Measurements from ENCODE around the gene SEC31B.

The SEC31B gene

DNA sequence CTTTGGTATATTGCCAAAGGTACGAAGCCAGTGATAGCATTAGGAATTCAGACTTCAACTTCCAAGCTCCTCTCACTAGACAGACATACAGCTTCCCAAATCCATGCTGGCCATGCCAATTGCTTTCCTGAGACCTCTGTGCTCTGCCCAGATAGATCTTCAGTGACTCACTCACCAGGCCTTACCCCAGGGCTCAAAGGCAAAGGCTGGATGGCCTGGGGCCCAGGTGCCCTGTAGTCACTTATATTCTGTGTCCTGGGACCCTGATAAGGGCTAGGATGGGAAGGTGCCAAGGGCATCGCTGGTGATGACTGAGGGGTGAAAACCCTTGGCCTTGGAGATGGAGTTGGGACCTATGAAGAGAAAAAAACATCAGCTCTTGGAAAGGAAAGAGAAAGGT lies 29.1 kb downstream of the SEC31B start:
- DNase-seq, result no peak

DNA sequence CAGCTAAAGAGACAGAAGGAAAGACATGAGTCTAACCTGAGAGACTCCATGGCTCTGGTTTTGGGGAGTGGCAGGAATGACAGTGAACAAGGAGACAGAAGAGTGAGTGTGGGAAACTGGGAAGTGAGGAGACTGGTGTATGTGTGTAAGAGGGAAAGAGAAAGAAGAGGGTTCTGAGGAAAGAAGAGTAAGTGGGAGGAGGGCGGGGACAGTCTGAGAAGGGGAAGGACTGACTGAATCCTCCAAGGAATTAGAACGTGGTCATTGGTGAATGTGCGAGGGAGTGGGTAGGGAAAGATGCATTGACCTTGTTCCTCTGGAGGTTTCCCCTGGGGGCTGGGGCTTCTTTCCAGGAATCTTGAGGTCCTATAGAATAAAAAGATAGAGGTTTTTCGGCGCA lies 30.3 kb downstream of the SEC31B start:
- DNase-seq, result no peak

DNA sequence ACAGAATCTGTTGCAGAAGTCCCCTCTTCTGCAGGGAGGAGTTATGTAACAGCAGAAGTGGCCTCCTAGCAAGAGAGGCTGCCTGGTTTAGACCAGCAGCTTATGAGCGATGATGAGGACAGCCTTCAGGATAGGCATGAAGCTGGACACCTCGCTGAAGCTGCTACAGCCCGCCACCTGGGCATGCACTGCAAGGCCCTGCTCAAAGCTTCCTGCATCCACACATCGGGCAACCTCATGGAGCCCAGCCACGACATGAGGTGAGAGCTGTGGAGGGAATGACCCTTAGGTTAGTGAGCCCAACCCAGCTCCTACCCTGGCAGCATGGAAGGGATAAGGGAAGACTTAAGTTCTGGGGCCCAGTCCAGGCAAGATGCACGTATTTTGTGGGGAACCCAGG lies 32.1 kb downstream of the SEC31B start:
- no peak for DNase-seq

GRCh38 chr10:100485801-100486495 lies 33.7 kb downstream of the SEC31B start:
- DNase-seq, result no peak

DNA sequence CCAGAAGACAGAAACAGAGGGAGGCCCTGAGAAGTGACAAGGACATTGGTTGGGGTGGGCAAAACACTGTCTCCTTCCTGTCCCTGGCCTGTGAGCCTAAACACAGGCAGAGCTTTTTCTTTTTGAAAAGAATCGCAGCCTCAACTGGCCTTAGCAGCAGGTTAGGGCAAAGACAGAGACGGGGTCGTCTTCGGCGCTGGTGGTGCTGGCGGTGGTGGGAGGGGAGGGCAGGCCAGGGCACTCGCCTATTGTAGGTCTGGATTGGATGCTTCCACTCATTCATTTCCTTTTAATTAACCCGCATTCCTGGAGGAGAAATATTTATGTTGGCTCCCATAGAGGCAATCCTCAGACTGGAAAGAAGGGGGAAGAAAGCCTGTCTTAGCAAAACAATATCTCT lies 34.3 kb downstream of the SEC31B start:
- DNase-seq, result no peak

DNA sequence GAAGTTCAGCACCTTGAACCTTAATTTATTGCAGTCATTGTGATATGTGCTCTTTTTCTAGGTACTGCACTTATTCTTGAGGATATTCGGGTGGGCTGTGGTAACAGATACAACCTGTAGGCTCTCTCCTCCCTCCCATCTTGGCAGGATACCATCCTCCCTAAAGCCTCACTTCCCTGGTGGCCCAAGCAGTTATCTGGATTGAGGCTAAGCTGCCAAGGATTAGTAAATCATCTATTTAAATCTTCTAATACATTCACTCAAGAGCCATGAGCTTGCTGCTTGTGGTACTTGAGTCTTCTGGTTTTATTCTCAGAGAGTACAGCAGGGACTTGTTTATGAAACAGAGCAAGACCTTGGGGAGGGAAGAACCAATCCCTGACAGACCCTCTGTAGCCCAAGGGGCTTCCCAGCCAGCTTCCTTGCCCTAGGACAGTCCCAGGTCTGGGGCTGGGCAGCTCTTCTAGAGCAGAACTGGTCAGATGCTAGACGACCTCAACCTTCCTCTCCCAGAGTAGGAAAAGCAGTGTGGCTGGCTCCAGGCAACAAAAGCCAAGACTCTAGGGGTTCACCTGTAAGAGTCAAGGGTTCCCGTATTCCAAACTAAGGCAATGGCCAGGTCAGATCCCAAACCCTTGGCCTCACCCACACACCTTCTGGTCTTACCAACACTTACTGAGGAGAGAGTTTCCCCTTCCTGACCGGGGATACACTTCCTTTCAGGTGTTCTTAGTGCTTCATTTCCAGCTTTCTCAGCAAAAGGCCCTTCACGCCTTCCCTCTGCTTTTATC lies 35.6 kb downstream of the SEC31B start:
- no peak for DNase-seq

GRCh38 chr10:100482834-100483185 lies 36.9 kb downstream of the SEC31B start:
- DNase-seq, result no peak

DNA sequence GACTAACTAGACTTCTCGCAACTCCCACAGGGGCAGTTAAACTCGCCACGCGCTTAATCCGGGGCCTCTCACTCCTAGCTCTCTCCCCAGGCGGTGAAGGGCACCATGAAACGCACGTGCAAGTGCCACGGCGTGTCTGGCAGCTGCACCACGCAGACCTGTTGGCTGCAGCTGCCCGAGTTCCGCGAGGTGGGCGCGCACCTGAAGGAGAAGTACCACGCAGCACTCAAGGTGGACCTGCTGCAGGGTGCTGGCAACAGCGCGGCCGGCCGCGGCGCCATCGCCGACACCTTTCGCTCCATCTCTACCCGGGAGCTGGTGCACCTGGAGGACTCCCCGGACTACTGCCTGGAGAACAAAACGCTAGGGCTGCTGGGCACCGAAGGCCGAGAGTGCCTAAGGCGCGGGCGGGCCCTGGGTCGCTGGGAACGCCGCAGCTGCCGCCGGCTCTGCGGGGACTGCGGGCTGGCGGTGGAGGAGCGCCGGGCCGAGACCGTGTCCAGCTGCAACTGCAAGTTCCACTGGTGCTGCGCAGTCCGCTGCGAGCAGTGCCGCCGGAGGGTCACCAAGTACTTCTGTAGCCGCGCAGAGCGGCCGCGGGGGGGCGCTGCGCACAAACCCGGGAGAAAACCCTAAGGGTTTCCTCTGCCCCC lies 37.4 kb downstream of the SEC31B start:
- DNase-seq, result peak; percentile 63

DNA sequence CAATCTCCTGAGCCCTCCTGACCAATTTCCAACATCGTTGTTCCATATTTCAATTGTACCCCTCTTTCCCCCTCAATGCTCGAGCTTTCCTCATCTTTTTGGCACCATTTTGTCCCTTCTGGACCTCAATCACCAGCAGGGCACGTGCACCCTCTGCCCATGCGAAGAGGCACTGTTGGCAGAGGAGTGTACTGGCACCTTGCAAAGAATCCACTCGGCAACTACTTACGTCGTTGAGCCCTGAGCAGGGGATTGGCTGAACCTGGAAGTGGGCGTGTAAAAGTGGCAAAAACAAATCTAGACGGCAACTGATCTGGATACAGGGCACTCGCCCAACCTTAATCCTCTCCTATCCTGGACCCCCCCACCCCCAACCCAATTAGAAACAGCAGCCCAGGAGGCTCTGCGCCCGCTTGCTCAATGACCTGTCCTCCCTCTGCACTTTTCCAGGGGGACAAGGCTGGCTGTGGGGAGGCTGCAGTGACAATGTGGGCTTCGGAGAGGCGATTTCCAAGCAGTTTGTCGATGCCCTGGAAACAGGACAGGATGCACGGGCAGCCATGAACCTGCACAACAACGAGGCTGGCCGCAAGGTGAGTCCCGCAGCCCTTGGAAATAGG lies 38.1 kb downstream of the SEC31B start:
- DNase-seq, result peak; percentile 74

- no peak for DNase-seq
Observed at GRCh38 chr10:100480002-100480401, 39.7 kb downstream of the SEC31B start.

- no peak for DNase-seq
Observed at GRCh38 chr10:100479037-100479436, 40.6 kb downstream of the SEC31B start.

DNA sequence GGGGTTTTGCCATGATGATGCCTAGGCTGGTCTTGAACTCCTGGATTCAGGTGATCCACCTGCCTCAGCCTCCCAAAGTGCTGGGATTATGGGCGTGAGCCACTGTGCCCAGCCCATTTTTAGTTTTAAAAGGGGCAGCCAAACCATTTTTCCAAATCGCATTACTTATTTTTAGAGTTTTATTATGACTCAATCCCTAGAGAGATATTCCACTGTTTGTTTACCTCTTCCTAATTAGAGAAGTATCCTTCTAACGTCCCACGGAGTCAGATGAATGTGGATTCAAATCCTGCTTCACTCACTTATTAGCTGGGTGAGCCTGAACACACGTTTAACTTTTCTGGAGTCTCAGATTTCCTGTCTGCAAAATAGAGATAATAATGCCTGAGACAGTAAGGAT lies 41.7 kb downstream of the SEC31B start:
- no peak for DNase-seq

GRCh38 chr10:100470367-100470766 lies 49.3 kb downstream of the SEC31B start:
- no peak for DNase-seq

DNA sequence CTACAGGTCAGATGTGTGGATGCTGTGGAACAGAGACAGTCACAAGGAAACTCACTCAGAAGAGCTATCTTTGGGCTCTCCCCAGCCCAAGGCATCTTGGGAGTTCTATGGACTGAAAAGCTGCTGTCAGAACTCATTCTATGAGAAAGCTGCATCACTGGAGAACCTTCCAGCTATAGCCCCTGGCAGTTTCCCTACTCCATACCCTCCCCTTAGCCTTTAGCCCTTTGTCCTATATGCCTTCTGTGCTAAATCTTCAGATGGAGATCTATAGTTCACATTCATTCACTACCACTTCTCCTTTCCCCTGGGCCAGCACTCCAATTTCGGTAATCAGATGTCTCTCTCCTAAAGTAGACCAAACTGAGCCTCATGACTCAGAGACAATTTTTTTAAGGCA lies 49.9 kb downstream of the SEC31B start:
- no peak for DNase-seq

GRCh38 chr10:100468978-100469377 lies 50.7 kb downstream of the SEC31B start:
- no peak for DNase-seq

DNA sequence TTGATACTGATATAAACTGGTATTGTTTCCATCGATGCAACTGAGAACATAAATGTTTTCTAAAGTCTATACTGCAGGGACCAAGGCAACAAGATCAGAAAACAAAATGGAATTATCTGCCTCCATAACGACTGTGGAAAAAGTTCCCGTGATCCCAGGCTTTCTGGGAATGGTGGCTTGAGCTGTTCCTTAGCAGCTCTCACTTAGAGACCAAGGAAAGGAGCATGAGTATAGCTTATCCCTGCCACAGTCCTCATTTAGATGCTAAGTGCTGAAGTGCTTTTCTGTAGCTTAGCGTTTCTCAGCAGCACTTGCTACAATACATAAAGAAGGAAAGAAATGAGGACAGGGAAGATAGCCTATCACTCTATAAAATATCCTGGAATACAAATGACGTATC lies 51.3 kb downstream of the SEC31B start:
- no peak for DNase-seq

GRCh38 chr10:100462709-100463108 lies 57.0 kb downstream of the SEC31B start, which contains the start of gene WNT8B:
TSS of gene WNT8B (plus strand) at chr10:100463009. CDS start at chr10:100463169, 160 bp downstream.
- DNase-seq, result no peak

DNA sequence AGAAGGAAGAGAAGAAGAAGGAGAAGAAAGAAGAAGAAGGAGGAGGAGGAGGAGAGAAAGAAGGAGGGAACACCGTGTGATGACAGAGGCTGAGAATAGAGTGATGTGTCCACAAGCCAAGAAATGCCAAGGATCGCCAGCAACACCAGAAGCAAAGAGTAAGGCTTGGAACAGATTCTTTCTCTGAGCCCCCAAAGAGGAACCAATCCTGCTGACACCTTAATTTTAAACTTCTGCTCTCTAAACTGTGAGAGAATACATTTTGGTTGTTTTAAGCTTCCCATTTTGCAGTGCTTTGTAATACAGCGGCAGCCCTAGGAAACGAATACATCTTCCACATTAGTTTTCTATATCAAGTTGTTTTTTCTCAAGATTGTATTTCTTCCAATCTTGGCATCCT lies 70.7 kb downstream of the SEC31B start:
- DNase-seq, result no peak

- no peak for DNase-seq
Observed at GRCh38 chr10:100447663-100448062, 72.0 kb downstream of the SEC31B start.

- DNase-seq, result peak; percentile 15
Observed at GRCh38 chr10:100446130-100446761, 73.4 kb downstream of the SEC31B start.

- DNase-seq, result no peak
Observed at GRCh38 chr10:100442548-100442947, 77.1 kb downstream of the SEC31B start.

DNA sequence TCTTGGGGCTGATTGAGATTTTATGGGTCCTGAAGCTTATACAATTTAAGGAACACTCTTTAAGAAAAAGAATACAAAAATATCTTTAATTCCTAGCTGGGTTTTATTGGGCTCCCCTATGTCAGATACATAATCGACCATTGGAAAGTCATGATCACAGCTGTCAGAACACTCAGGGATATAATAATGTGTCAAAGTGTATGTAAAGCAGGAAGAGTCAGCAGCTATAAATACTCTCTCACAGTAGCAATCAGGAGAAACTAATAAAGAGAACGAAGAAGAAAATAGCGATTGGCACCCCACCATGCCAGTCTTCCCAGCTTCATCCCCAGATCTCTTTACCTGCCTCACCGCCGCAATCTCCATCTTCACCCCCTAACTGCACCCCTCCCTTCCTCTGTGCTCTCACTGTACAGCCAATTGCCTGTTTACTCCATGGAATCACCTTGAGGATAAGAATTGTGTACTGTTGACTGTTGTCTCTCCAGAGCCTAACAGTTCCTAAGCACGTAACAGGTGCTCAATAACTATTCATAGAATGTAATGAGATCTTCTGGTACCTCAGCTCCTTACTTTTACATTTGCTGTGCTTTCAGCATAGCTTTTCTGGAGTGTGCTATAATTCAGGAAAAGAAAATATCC lies 80.9 kb downstream of the SEC31B start:
- DNase-seq, result no peak

All from HCEC 1CT (cell line).